Right lobe of liver (tissue), 6 donors: ENCODE results near the gene DNMT3B. TPM values are rescaled to one million over a fixed set of nuclear protein-coding genes. Genes with fewer than 3 reads are reported as not detected.
A peak's percentile ranks its signal among the peaks of the same experiment; 100 is the strongest.

ENCODE experiments used
- ATAC-seq, 4 donors: fragments of 200-7000 bp; cut with Tn5 transposase; one replicate each; pipeline ENCODE4 v1.9.1; 2020; ENCODE audit warnings: mild to moderate bottlenecking in 4 of 4, moderate library complexity in 4 of 4
- DNase-seq, 3 donors: peaks; one replicate each; pipeline ENCODE4 v3.0.0-alpha.2; 2020
- H3K27ac ChIP-seq, 3 donors: fragments of 200-600 bp; one replicate each; pipeline ENCODE4 v1.8.0; 2022
- H3K27me3 ChIP-seq, 2 donors: fragments of 200-600 bp; one replicate each; pipeline ENCODE4 v1.8.0; 2022
- H3K36me3 ChIP-seq, 4 donors: fragments of 200-600 bp; sonication (generic) in 1 of 4; one replicate each; pipeline versions ENCODE4 v1.5.1 to v1.8.0; 2017 to 2022; ENCODE audit warnings: control low read depth in 1 of 4
- H3K4me1 ChIP-seq, 4 donors: fragments of 200-600 bp; sonication (generic) in 1 of 4; one replicate each; pipeline versions ENCODE4 v1.5.1 to v1.8.0; 2017 to 2022; ENCODE audit warnings: control low read depth in 1 of 4
- H3K4me3 ChIP-seq, 3 donors: fragments of 200-600 bp; one replicate each; pipeline ENCODE4 v1.8.0; 2022
- H3K9me3 ChIP-seq, 4 donors: fragments of 200-600 bp; sonication (generic) in 1 of 4; one replicate each; pipeline versions ENCODE4 v1.5.1 to v1.8.0; 2017 to 2022; ENCODE audit warnings: control low read depth in 1 of 4
- POLR2A ChIP-seq: fragments of 450-650 bp; IDR thresholded peaks from one replicate; pipeline ENCODE4 v1.6.1; 2017; ENCODE audit warnings: antibody characterized with exemption, mild to moderate bottlenecking
- WGBS: methylation state at CpG from one replicate; pipeline ENCODE4 v1.1.6; 2018; ENCODE audit warnings: low coverage, low lambda C conversion rate; ENCODE audit not compliant: insufficient coverage; ENCODE audit errors: missing lambda C conversion rate; 5-methylcytosine and 5-hydroxymethylcytosine counted together
- intact Hi-C, 2 donors: fragments of 100-400 bp; cut with DNase I; formaldehyde crosslinking; loops; one replicate each; pipeline versions ENCODE4 v1.11.2 to v1.14.1; 2022
- total RNA-seq, 6 experiments: library from RNA; depleted of rRNA in 2 of 6; stranded (reverse); fragments of >200 nt in 2 of 6; fragmentation: NEBNext Ultra II Directional in 3 of 6; extraction: Animal tissue kit (Norgen Biotek cat#: 25700) in 3 of 6; gene quantifications; one replicate each; pipeline versions ENCODE4 v1.1.0 to v1.2.4, GENCODE V29; 2016 to 2023
- TF ChIP-seq, protein P1 (sequence below), 4 donors: fragments of 200-600 bp in 3 of 4; fragments of 450-650 bp in 1 of 4; IDR thresholded peaks; one replicate each; pipeline versions ENCODE4 v1.5.1 to v1.8.0; 2016 to 2022; ENCODE audit warnings: antibody characterized with exemption in 4 of 4, mild to moderate bottlenecking in 2 of 4
- donor health status: DM: no; HTN: yes; CAD: no.
- donor health status: DM: no; HTN: no; CAD: no.
- donor health status: DM: no; HTN: no; CAD: no.
- donor health status: DM: no; HTN: yes; CAD: no.
- donor health status: DM: no; HTN: yes; CAD: no.

Gene DNMT3B
- total RNA-seq, 6 experiments from 2014 or later, result 0.43 to 0.88 (median 0.65) TPM

- 85% methylated on average over 7 of the region's 7 CpGs for WGBS
These were observed 61.8 kb downstream of the DNMT3B start for GRCh38 chr20:32823737-32824588.

DNA sequence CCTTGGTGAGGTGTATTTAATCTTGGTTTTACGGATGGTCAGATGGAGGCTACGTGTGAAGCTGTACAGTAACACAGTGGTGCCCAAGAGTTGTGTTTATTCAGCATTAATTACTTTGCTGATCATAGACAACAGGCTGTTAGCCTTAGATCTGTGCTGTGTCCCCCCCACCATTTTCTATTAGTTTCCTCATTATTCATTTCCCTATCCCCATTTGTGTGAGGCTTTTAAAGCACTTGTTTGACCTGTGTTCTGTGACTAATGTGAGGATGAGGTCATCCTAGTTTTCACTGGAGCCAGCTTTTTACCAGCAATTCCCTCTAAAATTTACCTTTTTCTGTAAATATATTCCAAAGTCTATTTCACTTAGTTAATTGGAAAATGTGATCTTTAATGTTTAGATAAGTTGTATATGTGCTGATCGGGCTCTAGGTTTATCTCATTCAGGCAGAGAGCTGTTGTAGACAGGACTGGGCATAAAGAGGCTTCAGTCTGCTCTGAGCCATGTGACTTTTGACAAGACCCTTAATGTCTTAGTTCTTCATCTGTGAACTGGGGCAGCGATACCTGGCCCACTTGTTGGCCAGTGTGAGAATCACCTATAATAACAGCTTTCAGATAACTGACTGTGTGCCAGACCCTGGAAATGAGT, 66.0 kb downstream of the DNMT3B start:
- Histone ChIP-seq H3K4me1 (peaks cover 0 to 3% (median 0%) of the 10 kb centered on the region in 4 donors), H3K27ac (peak overlapping the region in 1 of 3 donors; percentile 55), H3K4me3 (no peak overlapping the region), H3K9me3 (no peaks in the 10 kb centered on the region), H3K27me3 (no peaks in the 10 kb centered on the region), H3K36me3 (peaks cover 0 to 24% (median 4%) of the 10 kb centered on the region in 4 donors)
- TF ChIP-seq, protein P1, sequence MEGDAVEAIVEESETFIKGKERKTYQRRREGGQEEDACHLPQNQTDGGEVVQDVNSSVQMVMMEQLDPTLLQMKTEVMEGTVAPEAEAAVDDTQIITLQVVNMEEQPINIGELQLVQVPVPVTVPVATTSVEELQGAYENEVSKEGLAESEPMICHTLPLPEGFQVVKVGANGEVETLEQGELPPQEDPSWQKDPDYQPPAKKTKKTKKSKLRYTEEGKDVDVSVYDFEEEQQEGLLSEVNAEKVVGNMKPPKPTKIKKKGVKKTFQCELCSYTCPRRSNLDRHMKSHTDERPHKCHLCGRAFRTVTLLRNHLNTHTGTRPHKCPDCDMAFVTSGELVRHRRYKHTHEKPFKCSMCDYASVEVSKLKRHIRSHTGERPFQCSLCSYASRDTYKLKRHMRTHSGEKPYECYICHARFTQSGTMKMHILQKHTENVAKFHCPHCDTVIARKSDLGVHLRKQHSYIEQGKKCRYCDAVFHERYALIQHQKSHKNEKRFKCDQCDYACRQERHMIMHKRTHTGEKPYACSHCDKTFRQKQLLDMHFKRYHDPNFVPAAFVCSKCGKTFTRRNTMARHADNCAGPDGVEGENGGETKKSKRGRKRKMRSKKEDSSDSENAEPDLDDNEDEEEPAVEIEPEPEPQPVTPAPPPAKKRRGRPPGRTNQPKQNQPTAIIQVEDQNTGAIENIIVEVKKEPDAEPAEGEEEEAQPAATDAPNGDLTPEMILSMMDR (IDR thresholded peaks at IDR 0.05), result no peak
- no peak for TF ChIP-seq POLR2A
- intact Hi-C loops, result no loop called here
- 92% methylated on average over 4 of the region's 4 CpGs for WGBS
- ATAC-seq (peak in 2 of 4 donors; percentile 27 to 85), DNase-seq (no peak)

More at GRCh38 chr20:32823737-32824588, 61.8 kb downstream of the DNMT3B start:
- intact Hi-C loops, result no loop called here
- no peak for DNase-seq
- no peak overlapping the region for H3K27ac ChIP-seq
- ATAC-seq, result no peak
- TF ChIP-seq POLR2A, result no peak
- TF ChIP-seq, protein P1 (IDR thresholded peaks at IDR 0.05), result no peak
- no peaks in the 10 kb centered on the region for H3K27me3 ChIP-seq
- H3K36me3 ChIP-seq, result peaks cover 0 to 22% (median 3%) of the 10 kb centered on the region in 4 donors
- H3K4me3 ChIP-seq, result no peak overlapping the region
- H3K4me1 ChIP-seq, result no peaks in the 10 kb centered on the region
- H3K9me3 ChIP-seq, result no peaks in the 10 kb centered on the region

DNA sequence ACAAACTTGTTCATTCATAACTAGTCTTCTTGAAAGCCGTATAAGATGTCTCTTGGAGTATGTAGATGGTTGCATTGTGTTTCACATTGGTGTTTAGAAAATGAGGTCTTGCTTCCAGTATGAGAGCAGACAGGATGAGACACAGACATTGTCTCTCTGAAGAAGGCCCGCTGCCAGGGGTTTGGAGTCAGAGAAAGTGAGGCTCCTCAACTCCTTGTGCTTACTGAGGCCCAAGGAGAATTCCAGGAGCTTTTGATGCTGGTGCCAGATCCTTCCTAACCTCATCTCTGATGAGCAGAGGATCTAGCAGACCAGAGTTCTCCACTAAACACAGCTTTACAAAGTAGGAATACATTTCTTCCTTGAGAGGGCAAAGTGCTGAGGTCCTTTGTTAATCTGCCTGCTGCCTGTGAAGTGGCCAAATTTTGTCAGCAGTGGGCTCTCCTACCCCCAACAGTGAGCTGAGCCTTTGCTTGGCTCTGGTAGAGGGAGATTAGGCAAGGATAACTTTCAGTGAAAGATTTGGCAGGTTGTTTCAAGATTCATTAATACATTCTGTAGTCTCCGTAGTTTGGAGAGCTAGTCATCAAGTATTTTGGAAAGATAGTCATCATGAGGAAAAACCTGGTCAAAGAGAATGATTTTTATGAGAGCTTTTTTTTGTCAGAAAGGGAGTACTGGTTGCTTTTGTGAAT, 67.3 kb downstream of the DNMT3B start:
- Histone ChIP-seq H3K36me3 (peaks cover 0 to 35% (median 6%) of the 10 kb centered on the region in 4 donors), H3K9me3 (no peaks in the 10 kb centered on the region), H3K27ac (peak overlapping the region in 1 of 3 donors; percentile 16), H3K27me3 (no peaks in the 10 kb centered on the region), H3K4me1 (peaks cover 0 to 3% (median 0%) of the 10 kb centered on the region in 4 donors), H3K4me3 (no peak overlapping the region)
- 80% methylated on average over 3 of the region's 3 CpGs for WGBS
- no peak for DNase-seq
- no peak for ATAC-seq
- intact Hi-C loops, result no loop called here
- TF ChIP-seq, protein P1 (IDR thresholded peaks at IDR 0.05), result no peak
- no peak for TF ChIP-seq POLR2A

GRCh38 chr20:32830437-32830836, 68.3 kb downstream of the DNMT3B start:
- H3K27ac ChIP-seq, result peak overlapping the region in 1 of 3 donors; percentile 59
- WGBS, result 84% methylated on average over 3 of the region's 3 CpGs
- no peak for DNase-seq
- H3K27me3 ChIP-seq, result no peaks in the 10 kb centered on the region
- peaks cover 0 to 36% (median 10%) of the 10 kb centered on the region in 4 donors for H3K36me3 ChIP-seq
- no peaks in the 10 kb centered on the region for H3K9me3 ChIP-seq
- peak; percentile 60 to 82 (median 62) for ATAC-seq
- no peak overlapping the region for H3K4me3 ChIP-seq
- peaks cover 0 to 3% (median 0%) of the 10 kb centered on the region in 4 donors for H3K4me1 ChIP-seq
- intact Hi-C loops, result no loop called here
- TF ChIP-seq, protein P1 (IDR thresholded peaks at IDR 0.05), result no peak
- TF ChIP-seq POLR2A, result no peak
